Measurements from ENCODE around the gene SIGLEC1.

SIGLEC1 gene

DNA sequence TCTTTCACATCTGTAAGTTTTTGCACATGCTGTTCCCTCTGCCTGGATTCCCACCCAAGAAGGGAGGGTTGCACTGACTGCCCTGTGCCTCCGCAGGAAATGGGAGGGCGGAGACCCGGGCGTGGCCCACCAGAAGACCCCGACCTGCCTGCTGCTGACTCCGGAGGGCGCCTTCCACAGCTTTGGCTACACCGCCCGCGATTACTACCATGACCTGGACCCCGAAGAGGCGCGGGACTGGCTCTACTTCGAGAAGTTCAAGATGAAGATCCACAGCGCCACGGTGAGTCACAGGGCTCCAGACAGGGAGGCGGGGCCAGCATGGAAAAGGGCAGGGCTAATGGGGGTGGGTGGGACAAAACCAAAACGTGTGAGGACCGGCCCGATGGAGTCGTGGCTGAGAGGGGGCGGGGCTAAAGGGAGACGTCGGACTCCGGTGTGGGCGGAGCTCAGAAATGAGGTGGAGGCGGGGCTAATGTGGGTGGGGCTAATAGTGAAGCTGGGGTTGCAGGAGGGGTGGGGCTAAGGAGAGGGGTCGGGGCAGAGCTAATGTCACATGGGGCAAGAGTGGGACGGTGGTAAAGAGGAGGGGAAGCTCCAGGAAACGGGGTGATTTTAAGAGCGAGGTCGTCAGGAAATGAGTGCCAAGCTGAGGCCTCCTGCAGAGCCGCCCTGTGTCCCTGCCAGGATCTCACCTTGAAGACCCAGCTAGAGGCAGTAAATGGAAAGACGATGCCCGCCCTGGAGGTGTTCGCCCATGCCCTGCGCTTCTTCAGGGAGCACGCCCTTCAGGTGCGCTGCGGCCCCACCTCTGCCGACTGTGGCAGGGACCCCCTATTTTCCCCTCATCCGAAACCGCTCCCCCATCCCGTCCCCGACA is 32.6 kb upstream of the SIGLEC1 start:
- DNase-seq (ENCODE audit: low spot score), result peak; percentile 96

DNA sequence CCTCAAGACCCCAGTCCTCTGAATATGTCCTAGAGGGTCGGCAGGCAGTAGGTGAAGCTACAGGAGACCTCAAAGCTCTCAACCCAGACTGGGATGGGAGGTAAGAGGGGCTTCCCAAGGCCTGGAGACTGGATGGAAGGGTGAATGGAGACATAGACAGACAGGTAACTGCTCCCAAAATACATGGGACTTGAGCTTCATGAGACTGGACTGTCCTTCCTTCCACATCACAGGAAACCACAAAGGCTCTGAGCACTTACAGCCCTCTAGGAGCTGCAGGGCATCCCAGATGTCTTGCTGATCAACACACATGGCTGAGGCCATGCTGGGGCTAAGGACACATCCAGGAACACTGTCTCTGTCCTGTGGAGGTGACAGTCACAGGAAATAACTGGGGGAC is 31.6 kb upstream of the SIGLEC1 start:
- DNase-seq (ENCODE audit: low spot score), result no peak

GRCh38 chr20:3743251-3743650 is 30.9 kb upstream of the SIGLEC1 start:
- no peak for DNase-seq (ENCODE audit: low spot score)

- no peak for DNase-seq (ENCODE audit: low spot score)
Observed at GRCh38 chr20:3741836-3742458, 29.5 kb upstream of the SIGLEC1 start.

GRCh38 chr20:3740615-3741301 is 28.4 kb upstream of the SIGLEC1 start:
- no peak for DNase-seq (ENCODE audit: low spot score)

- DNase-seq (ENCODE audit: low spot score), result no peak
Observed at GRCh38 chr20:3739926-3740451, 27.6 kb upstream of the SIGLEC1 start.

- DNase-seq (ENCODE audit: low spot score), result no peak
Observed at GRCh38 chr20:3739054-3739925, 26.9 kb upstream of the SIGLEC1 start.

DNA sequence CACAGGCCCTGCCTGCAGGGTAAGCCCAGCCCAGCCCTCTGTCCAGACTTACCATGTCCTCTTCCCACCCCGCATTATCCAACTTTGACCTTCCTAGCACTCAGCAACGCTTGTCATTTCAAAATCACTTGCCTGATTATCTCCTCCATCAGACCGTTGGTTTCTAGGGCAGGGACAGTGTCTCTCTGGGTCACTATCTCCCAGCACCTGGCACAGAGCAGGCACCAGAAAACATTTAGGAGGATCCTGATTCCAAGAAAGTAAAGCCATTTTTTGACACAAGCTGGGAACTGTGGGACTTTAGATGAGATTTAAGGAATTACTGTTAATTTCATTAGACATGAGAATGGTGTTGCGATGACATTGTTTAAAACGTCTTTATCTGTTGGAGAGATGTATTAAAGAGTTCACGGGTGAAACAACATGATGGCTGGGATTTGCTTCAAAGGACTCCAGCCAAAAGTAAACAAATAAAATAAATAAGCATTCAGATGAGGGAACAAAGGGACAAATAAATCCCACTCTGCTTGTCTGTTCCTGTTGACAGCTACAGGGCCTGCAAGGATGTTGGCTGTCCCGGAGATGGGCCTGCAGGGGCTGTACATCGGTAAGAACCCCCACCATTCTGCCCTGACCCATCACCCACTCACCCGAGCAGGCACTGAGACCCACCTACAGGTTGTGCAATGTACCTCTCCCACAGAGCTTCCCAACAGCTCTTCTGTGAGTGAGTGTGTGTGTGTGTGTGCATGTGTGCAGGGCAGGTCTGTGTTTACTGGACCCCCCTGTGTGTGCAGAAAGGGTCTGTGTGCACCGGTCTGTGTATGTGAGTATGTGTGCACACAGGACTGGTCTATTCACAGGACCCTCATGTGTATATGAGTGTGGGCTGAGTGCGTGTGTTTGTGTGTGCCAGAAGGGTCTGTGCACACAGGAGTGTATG is 26.0 kb upstream of the SIGLEC1 start:
- DNase-seq (ENCODE audit: low spot score), result peak; percentile 73

- DNase-seq (ENCODE audit: low spot score), result no peak
Observed at GRCh38 chr20:3735768-3736167, 23.4 kb upstream of the SIGLEC1 start.

GRCh38 chr20:3734111-3734843 is 21.9 kb upstream of the SIGLEC1 start:
- no peak for DNase-seq (ENCODE audit: low spot score)

DNA sequence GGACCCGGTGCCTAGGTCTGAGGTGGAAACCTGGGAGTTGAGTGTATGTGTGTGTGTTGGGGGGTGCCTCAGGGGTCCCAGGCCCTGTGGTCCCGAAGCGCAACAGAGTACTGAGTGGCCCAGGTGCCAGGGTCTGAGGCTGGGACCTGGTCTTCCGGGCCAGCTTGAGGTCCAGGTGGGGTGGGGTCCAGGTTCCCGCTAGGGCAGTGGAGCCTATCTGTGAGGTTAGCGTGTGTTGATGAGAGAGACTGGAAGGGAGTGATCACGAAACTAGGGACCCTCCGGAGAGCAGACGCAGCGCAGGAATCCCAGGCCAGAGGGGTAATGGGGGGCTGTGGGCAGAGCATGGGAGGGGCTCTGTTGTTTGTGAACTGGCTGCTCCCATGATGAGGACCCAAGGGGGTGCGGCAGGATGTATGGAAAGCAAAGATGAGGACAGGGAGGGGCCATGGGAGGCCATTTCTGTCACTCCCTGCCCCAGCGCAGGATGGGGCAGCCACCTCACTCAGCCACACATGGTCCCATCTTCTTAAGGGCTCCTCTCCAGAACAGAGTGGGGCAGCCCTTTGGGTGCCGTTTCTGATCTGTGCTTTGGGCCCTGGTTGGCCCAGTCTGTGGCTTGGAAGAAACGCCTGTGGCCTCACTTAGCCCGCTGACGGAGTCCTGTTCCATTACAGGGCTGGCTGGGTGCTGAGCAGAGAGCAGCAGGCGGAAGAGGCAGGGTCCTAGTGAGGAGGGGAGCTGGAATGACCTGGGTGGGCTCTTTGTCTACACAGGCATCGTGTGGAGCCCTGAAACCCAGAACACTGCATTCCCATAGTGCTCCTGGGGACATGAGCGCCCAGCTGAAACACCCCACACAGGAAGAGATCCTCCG is 21.0 kb upstream of the SIGLEC1 start:
- DNase-seq (ENCODE audit: low spot score), result no peak

- no peak for DNase-seq (ENCODE audit: low spot score)
Observed at GRCh38 chr20:3732327-3733118, 20.1 kb upstream of the SIGLEC1 start, which contains the start of gene HSPA12B. HSPA12B (plus strand) TSS chr20:3732685; CDS start chr20:3738675, 5,990 bp downstream.

DNA sequence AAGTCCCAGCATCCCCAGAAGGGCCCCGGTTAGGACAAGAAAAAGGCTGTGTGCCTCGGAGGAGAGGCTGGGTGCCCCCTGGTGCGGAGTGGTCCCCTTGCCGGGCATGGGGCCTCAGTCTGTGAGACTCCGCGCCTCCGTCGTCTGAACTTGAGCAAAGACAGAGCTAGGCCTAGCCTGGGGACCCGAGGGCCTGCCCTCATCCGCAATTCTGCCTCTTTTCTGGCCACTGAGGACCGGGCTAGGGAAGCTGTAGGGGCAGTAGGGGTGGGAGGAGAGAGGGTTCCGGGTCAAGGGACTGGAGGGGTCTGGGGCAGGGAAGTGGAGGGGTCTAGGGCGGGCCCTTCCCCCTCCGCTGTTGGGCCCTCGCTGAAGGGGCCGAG is 19.5 kb upstream of the SIGLEC1 start:
- no peak for DNase-seq (ENCODE audit: low spot score)

GRCh38 chr20:3730803-3731672 is 18.6 kb upstream of the SIGLEC1 start:
- DNase-seq (ENCODE audit: low spot score), result no peak

GRCh38 chr20:3729811-3730540 is 17.6 kb upstream of the SIGLEC1 start:
- DNase-seq (ENCODE audit: low spot score), result no peak

DNA sequence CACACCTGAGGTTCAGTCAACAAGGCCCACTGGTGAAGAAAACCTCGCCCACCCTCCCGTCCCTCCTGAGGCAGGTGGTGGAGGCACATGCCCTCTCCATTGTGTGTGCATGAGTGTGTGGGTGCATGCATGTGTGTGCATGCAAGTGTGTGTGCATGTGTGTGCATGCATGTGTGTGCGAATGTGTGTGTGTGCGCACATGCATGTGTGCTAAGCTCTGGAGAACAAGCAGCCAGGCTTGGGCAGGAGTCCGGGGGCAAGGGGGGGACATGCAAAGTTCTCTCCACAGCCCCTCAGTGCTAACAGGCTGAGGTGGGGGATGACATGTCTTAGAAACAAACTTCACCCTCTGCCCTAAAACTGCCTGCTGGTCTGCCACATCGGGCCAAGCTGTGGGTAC is 17.0 kb upstream of the SIGLEC1 start:
- DNase-seq (ENCODE audit: low spot score), result no peak

Data from HuH-7 (cell line).